Hematopoietic multipotent progenitor cell treated with erythropoietin and hydrocortisone succinate and interleukin-3 and kit ligand, for 15 days (in vitro differentiated cells): ENCODE measurements around the gene SP8.
A peak's percentile ranks its signal among the peaks of the same experiment; 100 is the strongest.

Experiments
- DNase-seq: peaks from one replicate; pipeline ENCODE4 v3.0.0-alpha.2; 2015; ENCODE audit warnings: low spot score

SP8 gene

DNA sequence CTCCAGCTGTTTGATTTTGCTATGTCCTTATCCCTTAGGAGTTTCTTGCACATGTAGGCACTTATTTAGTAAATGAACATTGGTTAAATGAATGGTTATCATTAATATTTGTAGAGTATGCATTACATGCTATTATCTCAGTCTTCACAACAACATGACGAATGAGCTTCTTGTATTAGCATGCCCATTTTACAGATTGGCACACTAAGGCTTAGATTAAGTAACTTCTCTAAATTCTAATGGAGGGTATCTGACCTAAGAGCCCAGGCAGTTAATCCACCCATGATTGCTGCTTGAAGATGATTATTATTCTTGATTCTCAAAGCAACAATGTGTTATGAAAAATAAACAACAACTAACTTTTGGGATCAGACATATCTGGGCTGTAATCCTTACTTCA, 32.7 kb downstream of the SP8 start:
- no peak for DNase-seq

GRCh38 chr7:20749906-20750305, 36.8 kb downstream of the SP8 start:
- no peak for DNase-seq

DNA sequence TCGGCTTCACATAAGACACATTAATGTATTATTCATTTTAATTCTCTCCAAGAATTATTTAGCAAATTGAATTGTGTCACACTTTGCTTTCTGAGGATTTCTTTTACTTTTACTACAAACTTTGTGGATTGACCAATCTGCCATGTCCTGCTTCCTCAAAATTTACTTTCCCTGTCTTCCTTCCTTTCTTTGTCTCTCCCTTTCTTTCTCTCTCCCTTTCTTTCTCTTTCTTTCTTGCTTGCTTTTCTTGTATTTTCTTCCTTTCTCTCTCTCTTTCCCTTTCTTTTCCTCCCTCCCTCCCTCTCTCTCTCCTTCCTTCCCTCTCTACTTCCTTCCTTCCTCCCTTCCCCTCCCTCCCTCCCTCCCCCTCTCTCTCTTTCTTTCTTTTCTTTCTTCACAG, 37.8 kb downstream of the SP8 start:
- DNase-seq, result no peak

GRCh38 chr7:20747001-20747400, 39.7 kb downstream of the SP8 start:
- DNase-seq, result no peak

DNA sequence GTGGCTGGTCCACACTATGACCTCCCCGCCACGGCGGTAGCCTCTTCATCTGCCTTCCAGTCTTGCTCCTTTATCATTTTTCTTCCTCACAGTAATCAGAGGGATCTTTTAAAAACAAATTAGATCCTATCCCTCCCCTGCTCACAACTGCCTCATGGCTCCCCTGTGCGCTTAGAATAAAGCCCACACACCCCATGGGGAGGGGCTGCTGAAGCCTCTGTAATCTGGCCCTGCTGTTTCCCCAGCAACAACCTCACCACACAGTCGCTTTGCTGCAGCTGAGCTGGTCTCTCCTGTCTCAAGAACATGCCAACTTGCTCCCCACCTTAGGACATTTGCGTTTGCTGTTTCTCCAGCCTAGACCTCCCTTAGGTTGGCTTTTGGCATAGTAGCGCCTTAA, 41.0 kb downstream of the SP8 start:
- no peak for DNase-seq

GRCh38 chr7:20744954-20745446, 41.7 kb downstream of the SP8 start:
- DNase-seq, result peak; percentile 38

- no peak for DNase-seq
Measured at GRCh38 chr7:20742913-20743312, 43.8 kb downstream of the SP8 start.

GRCh38 chr7:20741801-20742200, 44.9 kb downstream of the SP8 start:
- no peak for DNase-seq

- DNase-seq, result no peak
Measured at GRCh38 chr7:20738518-20739481, 47.9 kb downstream of the SP8 start.

DNA sequence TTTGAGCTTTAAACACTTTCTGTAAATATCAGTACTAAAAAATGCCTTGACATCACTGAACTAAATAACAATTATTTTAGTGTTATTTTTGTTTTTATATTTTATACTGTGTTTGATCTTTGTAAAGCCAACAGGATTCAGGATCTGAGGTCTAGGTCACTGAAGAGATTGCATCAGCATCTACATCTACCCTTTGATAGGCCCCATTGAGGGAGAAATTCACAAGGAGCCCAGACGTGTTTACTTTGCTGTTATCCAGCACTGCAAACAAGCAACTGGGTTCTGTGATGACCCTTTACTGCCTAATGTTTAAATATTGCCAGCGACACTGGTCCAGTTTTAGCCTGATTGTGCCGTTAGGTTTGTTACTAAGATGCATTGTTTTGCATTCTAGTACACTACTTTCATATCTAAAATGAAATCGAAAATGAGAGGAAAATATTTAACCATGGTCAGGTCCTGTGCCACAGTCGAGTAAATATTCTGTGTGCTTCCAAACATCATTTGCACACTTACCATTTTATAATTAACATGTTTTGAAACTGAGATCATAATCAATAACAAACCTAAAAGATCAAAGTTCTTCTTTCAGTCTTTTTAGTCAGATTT, 48.7 kb downstream of the SP8 start:
- no peak for DNase-seq

DNA sequence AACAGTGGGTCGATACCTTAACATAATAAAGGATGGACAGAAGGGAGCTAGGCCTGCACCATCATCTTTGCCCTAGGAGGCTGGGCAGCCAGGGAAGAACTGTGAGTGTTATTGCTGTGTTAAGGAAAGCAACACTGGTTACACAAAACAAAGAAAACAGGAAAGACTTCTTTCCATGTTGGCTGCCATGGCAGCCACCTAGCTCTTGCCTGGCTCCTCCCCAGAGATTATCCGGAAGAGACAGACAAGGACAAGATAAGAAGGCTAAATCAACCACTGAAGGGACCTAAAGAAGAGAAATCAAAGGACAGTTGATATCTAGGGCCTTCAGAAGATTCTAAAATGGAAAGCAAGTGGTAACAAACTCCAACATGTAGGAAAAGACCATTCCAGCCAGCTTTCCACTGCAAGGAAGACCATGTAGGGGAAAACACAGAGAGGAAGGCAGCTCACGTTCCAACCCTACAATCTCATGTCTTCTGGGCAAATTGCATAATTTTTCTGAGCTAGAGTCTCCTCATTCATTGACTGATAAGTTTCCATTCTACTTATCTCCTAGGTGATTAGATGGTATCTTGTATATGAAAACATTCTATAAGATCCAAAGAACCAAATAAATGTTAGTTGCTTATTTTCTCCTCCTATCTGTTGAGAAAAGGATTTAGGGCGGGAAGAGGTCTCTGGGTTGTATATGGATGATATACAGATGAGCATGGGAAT, 51.2 kb downstream of the SP8 start:
- DNase-seq, result no peak
